Panc1 (cell line): ENCODE results near the gene NTN3. TPM values are rescaled to one million over a fixed set of nuclear protein-coding genes. Genes with fewer than 3 reads are reported as not detected.
A peak's percentile ranks its signal among the peaks of the same experiment; 100 is the strongest.

ENCODE experiments used
- ATAC-seq: fragments of 200-7000 bp; cut with Tn5 transposase; 2 replicates; pipeline ENCODE4 v1.9.1; 2020; ENCODE audit warnings: mild to moderate bottlenecking, moderate library complexity
- BruUV-seq: library from RNA; stranded (reverse); fragments of 400-500 nt; replicated peaks from 2 replicates; lab custom pipeline; 2021; lab: Mats Ljungman, UMichigan
- CTCF ChIA-PET: fragments of 300-600 bp; sonication (Branson Sonifier 250); formaldehyde crosslinking; loops from one replicate; lab custom pipeline; 2022; ENCODE audit warnings: antibody characterized with exemption; lab: Charles Lee
- POLR2A ChIA-PET: fragments of 300-600 bp; sonication (Branson Sonifier 250); formaldehyde crosslinking; loops from one replicate; lab custom pipeline; 2022; ENCODE audit warnings: antibody characterized with exemption; lab: Charles Lee
- DNase-seq: peaks from one replicate; pipeline ENCODE4 v3.0.0-alpha.2; 2010; ENCODE audit warnings: low read depth, low spot score
- H3K27ac ChIP-seq: 2 replicates; pipeline ENCODE4 v1.5.1; 2011; ENCODE audit warnings: mild to moderate bottlenecking, low read length, inconsistent platforms
- H3K27me3 ChIP-seq: fragments of 200-500 bp; sonication (Bioruptor generic); 2 replicates; pipeline ENCODE4 v1.6.0; 2014; ENCODE audit warnings: low read length, inconsistent platforms; ENCODE audit not compliant: control insufficient read depth, insufficient read depth
- H3K36me3 ChIP-seq: fragments of 200-500 bp; sonication (Bioruptor generic); 2 replicates; pipeline ENCODE4 v1.5.1; 2014; ENCODE audit warnings: inconsistent platforms, mild to moderate bottlenecking, low read length, moderate library complexity; ENCODE audit not compliant: control insufficient read depth, insufficient read depth
- H3K4me1 ChIP-seq: 2 replicates; pipeline ENCODE4 v1.5.1; 2011; ENCODE audit warnings: inconsistent platforms, mild to moderate bottlenecking, low read length, moderate library complexity; ENCODE audit not compliant: control insufficient read depth, insufficient read depth
- H3K4me3 ChIP-seq, 2 experiments: 2 replicates each; pipeline ENCODE4 v1.5.1; 2011 to 2012; ENCODE audit warnings: low read depth in 2 of 2, low read length in 2 of 2, mild to moderate bottlenecking in 2 of 2, inconsistent platforms in 1 of 2, moderate library complexity in 1 of 2
- H3K9me3 ChIP-seq: fragments of 200-500 bp; sonication (Bioruptor generic); 2 replicates; pipeline ENCODE4 v1.5.1; 2014; ENCODE audit warnings: low read depth, mild to moderate bottlenecking, inconsistent platforms, low read length, moderate library complexity; ENCODE audit not compliant: control insufficient read depth, insufficient read depth
- CTCF ChIP-seq: fragments of 450-650 bp; IDR thresholded peaks from 2 replicates; pipeline ENCODE4 v1.5.1; 2017; ENCODE audit warnings: mild to moderate bottlenecking
- POLR2AphosphoS5 ChIP-seq: IDR thresholded peaks from 2 replicates; pipeline ENCODE4 v1.6.1; 2012; ENCODE audit warnings: mild to moderate bottlenecking, low read depth, low read length, moderate library complexity
- SIN3A ChIP-seq: IDR thresholded peaks from 2 replicates; pipeline ENCODE4 v1.6.1; 2012; ENCODE audit warnings: low read depth, mild to moderate bottlenecking, low read length, moderate library complexity, borderline replicate concordance; ENCODE audit not compliant: insufficient read depth
- TCF7L2 ChIP-seq: IDR thresholded peaks from 2 replicates; pipeline ENCODE4 v1.6.1; 2011; ENCODE audit warnings: mild to moderate bottlenecking, low read depth, low read length, inconsistent platforms
- in situ Hi-C: cut with HindIII; loops from 2 replicates; pipeline ENCODE4 v1.10.0; 2016; ENCODE audit warnings: low sequenced_read_pairs, low pct_unique_long_range_greater_than_20kb
- intact Hi-C: fragments of 100-400 bp; cut with micrococcal nuclease; formaldehyde crosslinking; loops from one replicate; pipeline ENCODE4 v1.10.0; 2022; ENCODE audit not compliant: unreplicated experiment
- total RNA-seq: library from RNA; stranded (reverse); gene quantifications from one replicate; pipeline ENCODE4 v1.2.1, GENCODE V29; 2021; ENCODE audit not compliant: unreplicated experiment
- TF ChIP-seq, protein P1 (sequence below), 2 experiments: IDR thresholded peaks; 2 replicates each; pipeline ENCODE4 v1.6.1; 2011 to 2012; ENCODE audit warnings: low read depth in 2 of 2, control low read depth in 1 of 2, low read length in 1 of 2, mild to moderate bottlenecking in 1 of 2, moderate library complexity in 1 of 2; ENCODE audit not compliant: insufficient read depth in 1 of 2

NTN3 gene
- total RNA-seq, 1 experiment from 2014 or later: 3.2 TPM

DNA sequence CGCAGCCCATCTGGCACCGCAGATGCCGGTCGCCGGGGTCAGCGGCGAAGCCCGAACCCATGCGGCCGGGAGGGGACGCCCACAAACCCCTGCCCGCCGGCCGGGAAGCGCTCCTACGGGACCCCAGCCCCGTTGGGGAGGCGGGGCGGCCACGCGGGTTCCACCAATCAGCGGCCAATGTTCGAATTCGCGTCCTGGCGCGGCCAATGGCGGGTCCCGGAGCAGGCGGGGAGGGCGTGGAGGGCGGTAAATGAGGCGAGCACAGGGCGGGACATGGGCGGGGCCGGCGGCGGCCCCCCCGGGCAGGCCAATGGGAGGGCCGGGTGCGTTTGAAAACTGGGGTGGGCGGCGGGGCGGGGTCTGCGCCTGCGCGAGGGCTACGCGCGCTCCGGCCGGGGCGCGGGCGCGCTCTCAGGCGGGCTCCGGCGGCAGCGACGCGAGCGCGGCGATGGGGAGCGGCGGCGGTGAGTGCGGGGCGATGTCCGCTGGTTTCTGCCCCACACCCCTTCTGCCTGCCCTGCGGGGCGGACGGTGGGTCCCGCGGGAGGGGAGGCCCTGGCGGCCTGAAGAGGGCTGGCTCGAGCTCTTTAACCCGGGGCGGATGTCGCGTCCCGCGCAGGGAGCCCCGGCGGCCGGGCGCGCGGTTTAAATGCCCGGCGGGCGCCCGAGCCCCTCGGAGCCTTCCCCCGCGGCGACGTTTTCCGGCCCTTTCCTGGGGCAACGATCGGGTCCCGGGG, 41.9 kb upstream of the NTN3 start, which contains the start of gene CCNF:
Gene CCNF (plus strand): TSS at position 414 of the 737 bp plus-strand sequence. CDS start 35 bp downstream, at position 449.
- TF ChIP-seq CTCF (no peak), TCF7L2 (no peak), POLR2AphosphoS5 (peak; percentile 50), SIN3A (peak; percentile 90; the same call in 1 of the 2 replicates)
- TF ChIP-seq, protein P1, sequence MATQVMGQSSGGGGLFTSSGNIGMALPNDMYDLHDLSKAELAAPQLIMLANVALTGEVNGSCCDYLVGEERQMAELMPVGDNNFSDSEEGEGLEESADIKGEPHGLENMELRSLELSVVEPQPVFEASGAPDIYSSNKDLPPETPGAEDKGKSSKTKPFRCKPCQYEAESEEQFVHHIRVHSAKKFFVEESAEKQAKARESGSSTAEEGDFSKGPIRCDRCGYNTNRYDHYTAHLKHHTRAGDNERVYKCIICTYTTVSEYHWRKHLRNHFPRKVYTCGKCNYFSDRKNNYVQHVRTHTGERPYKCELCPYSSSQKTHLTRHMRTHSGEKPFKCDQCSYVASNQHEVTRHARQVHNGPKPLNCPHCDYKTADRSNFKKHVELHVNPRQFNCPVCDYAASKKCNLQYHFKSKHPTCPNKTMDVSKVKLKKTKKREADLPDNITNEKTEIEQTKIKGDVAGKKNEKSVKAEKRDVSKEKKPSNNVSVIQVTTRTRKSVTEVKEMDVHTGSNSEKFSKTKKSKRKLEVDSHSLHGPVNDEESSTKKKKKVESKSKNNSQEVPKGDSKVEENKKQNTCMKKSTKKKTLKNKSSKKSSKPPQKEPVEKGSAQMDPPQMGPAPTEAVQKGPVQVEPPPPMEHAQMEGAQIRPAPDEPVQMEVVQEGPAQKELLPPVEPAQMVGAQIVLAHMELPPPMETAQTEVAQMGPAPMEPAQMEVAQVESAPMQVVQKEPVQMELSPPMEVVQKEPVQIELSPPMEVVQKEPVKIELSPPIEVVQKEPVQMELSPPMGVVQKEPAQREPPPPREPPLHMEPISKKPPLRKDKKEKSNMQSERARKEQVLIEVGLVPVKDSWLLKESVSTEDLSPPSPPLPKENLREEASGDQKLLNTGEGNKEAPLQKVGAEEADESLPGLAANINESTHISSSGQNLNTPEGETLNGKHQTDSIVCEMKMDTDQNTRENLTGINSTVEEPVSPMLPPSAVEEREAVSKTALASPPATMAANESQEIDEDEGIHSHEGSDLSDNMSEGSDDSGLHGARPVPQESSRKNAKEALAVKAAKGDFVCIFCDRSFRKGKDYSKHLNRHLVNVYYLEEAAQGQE (IDR thresholded peaks at IDR 0.05; ENCODE audit: insufficient read depth in 1 of 2, low read depth in 2 of 2, low read length in 1 of 2): no peak
- in situ Hi-C loops (no loop called here), intact Hi-C loops (no loop called here)
- DNase-seq (peak; percentile 72), ATAC-seq (peak; percentile 94)
- Histone ChIP-seq H3K27ac (peak within 1 kb of the TSS; percentile 91), H3K9me3 (no peaks in the 10 kb centered on the region), H3K27me3 (no peaks in the 10 kb centered on the region), H3K4me1 (peaks cover 19% of the 10 kb centered on the region), H3K4me3 (peak within 1 kb of the TSS; percentile 76 to 80), H3K36me3 (peaks cover 16% of the 10 kb centered on the region)
- CTCF ChIA-PET: interaction anchor here (0.7 kb wide), 1 partner anchor 48 kb away, joined by 3 read pairs; no protein-coding TSS in a partner anchor
- no TSS peak for BruUV-seq
- POLR2A ChIA-PET: interaction anchor here (0.6 to 0.7 kb wide), 4 partner anchors 9 to 166 kb away, joined by 3 to 23 read pairs (median 6); no protein-coding TSS in a partner anchor

GRCh38 chr16:2429771-2430663, 41.1 kb upstream of the NTN3 start:
- ATAC-seq: peak; percentile 20
- CTCF ChIA-PET: no interaction called here

More at GRCh38 chr16:2429771-2430663, 41.1 kb upstream of the NTN3 start:
- H3K4me1 ChIP-seq: peaks cover 19% of the 10 kb centered on the region
- no peaks in the 10 kb centered on the region for H3K9me3 ChIP-seq
- peak; percentile 74; the same call in 1 of the 2 replicates for TF ChIP-seq SIN3A
- no peak for TF ChIP-seq CTCF
- TF ChIP-seq, protein P1 (IDR thresholded peaks at IDR 0.05; ENCODE audit: insufficient read depth in 1 of 2, low read depth in 2 of 2, low read length in 1 of 2): no peak
- H3K36me3 ChIP-seq: peaks cover 16% of the 10 kb centered on the region
- no peak for DNase-seq
- in situ Hi-C loops: no loop called here
- intact Hi-C loops: no loop called here
- peak overlapping the region; percentile 67 to 76 for H3K4me3 ChIP-seq
- H3K27ac ChIP-seq: peak overlapping the region; percentile 89
- BruUV-seq: no TSS peak
- H3K27me3 ChIP-seq: no peaks in the 10 kb centered on the region
- POLR2A ChIA-PET: no interaction called here
